RCC 7860 (cell line): ENCODE results near the gene CPPED1.
A peak's percentile ranks its signal among the peaks of the same experiment; 100 is the strongest.

Source experiments
- DNase-seq: peaks from one replicate; pipeline ENCODE4 v3.0.0-alpha.2; 2015; ENCODE audit warnings: low spot score
- FAIRE-seq: peaks from 2 replicates; lab custom pipeline; 2012; peaks lifted over from hg19 to GRCh38; lab: Jason Lieb, UNC

Gene CPPED1

GRCh38 chr16:12613131-12613991 is 190.3 kb downstream of the CPPED1 start:
- DNase-seq = peak; percentile 98
- peak; percentile 95 for FAIRE-seq

- DNase-seq = peak; percentile 97
- FAIRE-seq = peak; percentile 89
Measured at GRCh38 chr16:12612598-12613101, 191.0 kb downstream of the CPPED1 start.

DNA sequence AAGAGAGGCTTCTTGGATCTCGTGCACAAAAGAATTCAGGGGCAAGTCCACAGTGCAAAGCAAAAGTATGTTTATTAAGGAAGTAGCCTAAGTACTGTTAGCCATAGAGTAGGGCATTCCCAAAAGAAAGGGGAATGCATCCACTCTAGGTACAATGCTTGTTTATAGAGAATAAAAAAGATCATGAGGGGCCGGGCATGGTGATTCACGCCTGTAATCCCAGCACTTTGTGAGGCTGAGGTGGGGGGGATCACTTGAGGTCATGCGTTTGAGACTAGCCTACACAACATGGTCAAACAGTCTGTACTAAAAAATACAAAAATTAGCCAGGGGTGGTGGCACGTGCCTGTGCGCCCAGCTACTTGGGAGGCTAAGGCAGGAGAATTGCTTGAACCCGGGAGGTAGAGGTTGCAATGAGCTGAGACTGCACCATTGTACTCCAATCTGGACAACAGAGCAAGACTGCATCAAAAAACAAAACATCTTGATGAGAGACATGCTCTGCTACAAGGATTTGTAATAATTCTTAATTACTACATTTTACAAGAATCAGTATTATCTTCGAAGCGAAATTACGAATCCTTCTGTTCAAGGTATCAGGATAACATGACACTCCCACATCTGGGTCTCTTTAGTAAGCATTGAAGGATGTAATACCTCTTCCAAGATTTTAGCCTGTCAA is 191.6 kb downstream of the CPPED1 start:
- FAIRE-seq = no peak
- DNase-seq = no peak

- DNase-seq = peak; percentile 44
- no peak for FAIRE-seq
Measured at GRCh38 chr16:12611006-12611477, 192.6 kb downstream of the CPPED1 start.

GRCh38 chr16:12609937-12610699 is 193.6 kb downstream of the CPPED1 start:
- peak; percentile 23 for DNase-seq
- FAIRE-seq = no peak
